Measurements from ENCODE around the gene NECTIN3.

The NECTIN3 gene, protein sequence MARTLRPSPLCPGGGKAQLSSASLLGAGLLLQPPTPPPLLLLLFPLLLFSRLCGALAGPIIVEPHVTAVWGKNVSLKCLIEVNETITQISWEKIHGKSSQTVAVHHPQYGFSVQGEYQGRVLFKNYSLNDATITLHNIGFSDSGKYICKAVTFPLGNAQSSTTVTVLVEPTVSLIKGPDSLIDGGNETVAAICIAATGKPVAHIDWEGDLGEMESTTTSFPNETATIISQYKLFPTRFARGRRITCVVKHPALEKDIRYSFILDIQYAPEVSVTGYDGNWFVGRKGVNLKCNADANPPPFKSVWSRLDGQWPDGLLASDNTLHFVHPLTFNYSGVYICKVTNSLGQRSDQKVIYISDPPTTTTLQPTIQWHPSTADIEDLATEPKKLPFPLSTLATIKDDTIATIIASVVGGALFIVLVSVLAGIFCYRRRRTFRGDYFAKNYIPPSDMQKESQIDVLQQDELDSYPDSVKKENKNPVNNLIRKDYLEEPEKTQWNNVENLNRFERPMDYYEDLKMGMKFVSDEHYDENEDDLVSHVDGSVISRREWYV

DNA sequence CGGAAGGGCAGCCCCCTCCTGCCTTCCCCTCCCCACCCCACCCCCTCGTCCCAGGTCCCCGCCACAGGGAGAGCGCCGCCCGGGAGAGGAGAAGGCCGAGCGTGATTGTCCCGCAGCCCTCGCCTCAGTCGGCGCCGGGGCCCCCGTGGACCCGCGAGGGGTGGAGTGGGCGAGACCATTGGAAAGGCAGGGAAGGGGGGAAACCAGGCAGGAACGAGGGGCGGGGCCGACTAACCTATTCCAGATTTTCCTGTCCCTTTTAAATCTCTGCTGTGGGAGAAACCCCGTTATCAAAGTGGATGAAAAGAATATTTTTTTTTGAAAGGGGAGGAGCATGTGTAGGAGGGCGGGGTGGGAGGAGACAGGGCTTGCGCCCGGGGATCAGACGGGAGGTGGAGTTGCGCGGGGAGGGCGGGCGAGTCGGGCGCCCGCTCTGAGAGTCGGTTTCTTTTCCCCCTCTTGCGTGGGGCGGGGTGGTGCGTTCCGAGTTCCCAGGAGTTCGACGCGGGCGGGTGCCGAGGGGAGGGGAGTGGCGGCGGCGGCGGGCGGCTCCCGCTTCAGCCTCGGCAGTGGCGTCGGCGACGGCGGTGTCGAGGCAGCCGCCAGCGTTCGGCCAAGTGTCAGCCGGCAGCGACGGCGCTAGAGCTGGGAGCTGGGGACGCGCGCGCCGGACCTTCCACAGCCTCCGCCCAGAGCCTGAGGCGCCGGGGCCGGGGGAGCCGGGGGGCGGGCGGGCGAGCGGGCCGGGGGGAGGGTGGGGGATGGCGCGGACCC, at the start of gene NECTIN3:
NECTIN3 (plus strand) TSS at position 560 of the 774 bp plus-strand sequence; CDS start at position 762, 202 bp downstream.
- peak within 1 kb of the TSS in 2 of 11 experiments; percentile 17 to 26; a peak in 1 of 22 replicates for H3K27ac ChIP-seq
- H3K9ac ChIP-seq = peak within 1 kb of the TSS; percentile 47 to 79 (median 67); a peak in 20 of 22 replicates
- no peak for TF ChIP-seq Cebpa-rat (IDR thresholded peaks at IDR 0.05)
- peaks cover 0 to 15% (median 0%) of the 10 kb centered on the region in 11 experiments; a peak in 4 of 22 replicates for H4K20me1 ChIP-seq
- peaks cover 58 to 93% (median 64%) of the 10 kb centered on the region in 11 experiments for H3K27me3 ChIP-seq
- peak within 1 kb of the TSS; percentile 60 to 75 (median 69) for H3K4me3 ChIP-seq
- H3K4me1 ChIP-seq = peaks cover 6 to 19% (median 15%) of the 10 kb centered on the region in 10 experiments; a peak in 19 of 20 replicates
- no peaks in the 10 kb centered on the region for H3K36me3 ChIP-seq
- peak within 1 kb of the TSS; percentile 93 to 100 (median 98) for H3K4me2 ChIP-seq
- H3K9me3 ChIP-seq (replicated peaks in 1 of 11) = no peaks in the 10 kb centered on the region

DNA sequence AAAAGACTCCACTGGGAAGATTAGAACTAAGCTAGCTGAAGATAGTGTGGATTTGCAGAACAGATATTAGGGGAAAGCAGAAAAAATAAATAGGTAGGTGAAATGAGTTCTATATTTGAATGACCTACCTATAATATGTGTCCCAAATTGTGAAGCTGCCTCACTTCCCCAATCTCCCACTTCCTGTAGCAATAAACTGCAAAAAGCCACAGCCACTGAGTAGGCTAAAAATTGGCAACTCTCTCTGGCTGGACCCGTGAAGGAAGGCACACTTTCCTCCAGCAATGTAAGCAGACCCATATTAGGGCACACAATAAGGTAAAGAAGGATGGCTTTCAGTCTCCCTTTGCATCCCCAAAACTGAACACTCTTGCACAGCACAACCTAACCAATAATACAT, 43.7 kb upstream of the NECTIN3 start:
- H4K20me1 ChIP-seq = no peaks in the 10 kb centered on the region
- H3K4me1 ChIP-seq = peaks cover 0 to 7% (median 0%) of the 10 kb centered on the region in 10 experiments; a peak in 7 of 20 replicates
- no peaks in the 10 kb centered on the region for H3K36me3 ChIP-seq
- no peak overlapping the region for H3K27ac ChIP-seq
- no peaks in the 10 kb centered on the region for H3K9me3 ChIP-seq (replicated peaks in 1 of 11)
- H3K4me2 ChIP-seq = peak overlapping the region in 3 of 11 experiments; percentile 6 to 39 (median 33); a peak in 2 of 22 replicates
- H3K27me3 ChIP-seq = peaks cover 0 to 15% (median 0%) of the 10 kb centered on the region in 11 experiments; a peak in 2 of 22 replicates
- TF ChIP-seq Cebpa-rat (IDR thresholded peaks at IDR 0.05) = no peak
- H3K4me3 ChIP-seq = no peak overlapping the region
- no peak overlapping the region for H3K9ac ChIP-seq

DNA sequence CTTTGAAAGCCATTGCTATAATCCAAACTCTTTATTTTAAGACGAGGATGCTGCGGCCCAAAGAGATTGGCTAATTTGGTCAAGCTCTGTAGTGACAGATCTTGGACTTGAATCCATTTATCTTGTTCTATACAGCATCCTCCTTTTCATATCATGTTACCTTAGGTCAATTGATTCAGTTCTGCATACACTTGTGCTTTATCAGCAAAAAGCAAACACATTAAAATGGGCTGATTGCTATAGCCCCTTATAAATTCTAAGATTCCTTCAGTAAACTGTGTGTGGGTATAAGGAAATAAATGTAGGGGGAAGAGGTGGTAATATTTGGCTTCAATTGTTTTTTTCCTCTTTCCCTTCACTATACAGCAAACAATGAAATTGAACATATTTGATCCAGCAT, 40.1 kb upstream of the NECTIN3 start:
- Histone ChIP-seq H3K9ac (no peak overlapping the region), H4K20me1 (no peaks in the 10 kb centered on the region), H3K27ac (no peak overlapping the region), H3K27me3 (peaks cover 0 to 33% (median 0%) of the 10 kb centered on the region in 11 experiments; a peak in 2 of 22 replicates), H3K4me3 (no peak overlapping the region), H3K4me2 (no peak overlapping the region), H3K4me1 (peaks cover 0 to 7% (median 0%) of the 10 kb centered on the region in 10 experiments; a peak in 7 of 20 replicates), H3K36me3 (no peaks in the 10 kb centered on the region), H3K9me3 (replicated peaks in 1 of 11) (peaks cover 0 to 11% (median 6%) of the 10 kb centered on the region in 11 experiments; a peak in 11 of 22 replicates)
- TF ChIP-seq Cebpa-rat (IDR thresholded peaks at IDR 0.05) = no peak

DNA sequence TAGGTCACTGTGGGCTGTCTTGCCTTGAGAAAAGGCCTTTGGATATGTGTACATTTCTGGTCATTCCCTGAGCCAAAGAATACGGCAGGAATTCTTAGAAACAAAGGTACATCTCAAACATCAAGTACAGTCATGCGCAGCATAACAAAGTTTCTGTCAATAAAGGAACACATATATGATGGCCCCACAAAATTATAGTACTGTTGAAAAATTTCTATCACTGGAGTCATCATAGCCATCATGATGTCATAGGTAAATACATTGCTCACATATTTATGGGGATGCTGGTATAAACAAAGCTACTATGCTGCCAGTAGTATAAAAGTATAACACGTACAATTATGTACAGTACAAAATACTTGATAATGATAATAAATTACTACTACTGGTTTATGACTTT, 38.9 kb upstream of the NECTIN3 start:
- no peak for TF ChIP-seq Cebpa-rat (IDR thresholded peaks at IDR 0.05)
- no peak overlapping the region for H3K4me2 ChIP-seq
- no peak overlapping the region for H3K4me3 ChIP-seq

DNA sequence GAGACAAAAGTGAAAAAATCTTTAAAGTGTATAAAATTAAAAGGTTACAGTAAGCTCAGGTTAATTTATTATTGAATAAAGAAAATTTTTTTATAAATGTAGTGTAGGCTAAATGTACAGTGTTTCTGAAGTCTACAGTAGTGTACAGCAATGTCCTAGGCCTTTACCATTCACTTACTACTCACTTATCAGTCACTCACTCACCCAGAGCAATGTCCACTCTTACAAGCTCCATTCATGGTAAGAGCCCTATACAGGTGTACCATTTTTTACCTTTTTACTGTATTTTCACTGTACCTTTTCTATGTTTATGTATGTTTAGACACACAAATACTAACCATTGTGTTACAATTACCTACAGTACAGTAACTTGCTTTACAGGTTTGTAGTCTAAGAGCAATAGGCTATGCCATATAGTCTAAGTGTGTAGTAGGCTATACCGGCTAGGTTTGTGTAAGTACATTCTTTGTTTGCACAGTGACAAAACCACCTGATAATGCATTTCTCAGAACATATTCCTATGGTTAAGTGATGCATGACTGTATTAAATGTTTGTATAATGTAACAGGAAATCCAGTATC, 38.1 kb upstream of the NECTIN3 start:
- no peak for TF ChIP-seq Cebpa-rat (IDR thresholded peaks at IDR 0.05)
- H3K4me2 ChIP-seq = no peak overlapping the region

More for the DNA sequence above, 38.9 kb upstream of the NECTIN3 start:
- no peaks in the 10 kb centered on the region for H3K36me3 ChIP-seq
- H3K27ac ChIP-seq = no peak overlapping the region
- H3K9me3 ChIP-seq (replicated peaks in 1 of 11) = peaks cover 0 to 22% (median 6%) of the 10 kb centered on the region in 11 experiments; a peak in 13 of 22 replicates
- peaks cover 0 to 7% (median 0%) of the 10 kb centered on the region in 10 experiments; a peak in 7 of 20 replicates for H3K4me1 ChIP-seq
- H3K27me3 ChIP-seq = peaks cover 0 to 41% (median 0%) of the 10 kb centered on the region in 11 experiments; a peak in 3 of 22 replicates
- H4K20me1 ChIP-seq = no peaks in the 10 kb centered on the region
- H3K9ac ChIP-seq = no peak overlapping the region

DNA sequence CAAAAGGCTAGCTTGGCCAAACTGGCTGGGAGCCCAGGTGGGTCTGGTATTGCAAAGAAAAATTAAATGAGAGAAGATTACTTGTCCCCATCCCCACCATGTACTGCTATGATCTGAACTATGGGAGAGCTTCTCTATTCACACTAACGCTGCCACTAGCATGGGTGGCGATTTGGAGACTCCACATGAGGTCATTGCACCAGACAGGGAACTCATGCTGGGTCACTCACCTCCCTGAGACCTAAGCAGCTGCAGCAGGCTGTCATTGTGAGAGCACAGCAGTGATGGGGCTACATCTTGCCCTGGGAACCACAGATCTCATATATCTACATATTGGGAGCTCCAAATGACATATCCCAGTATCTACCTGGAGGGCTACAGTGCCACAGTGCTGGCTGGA, 36.3 kb upstream of the NECTIN3 start:
- Histone ChIP-seq H3K36me3 (no peaks in the 10 kb centered on the region), H3K4me2 (no peak overlapping the region), H3K27ac (no peak overlapping the region), H4K20me1 (no peaks in the 10 kb centered on the region), H3K9me3 (replicated peaks in 1 of 11) (peaks cover 0 to 40% (median 6%) of the 10 kb centered on the region in 11 experiments; a peak in 14 of 22 replicates), H3K4me1 (no peaks in the 10 kb centered on the region), H3K9ac (no peak overlapping the region), H3K27me3 (peaks cover 0 to 55% (median 0%) of the 10 kb centered on the region in 11 experiments; a peak in 5 of 22 replicates), H3K4me3 (no peak overlapping the region)
- no peak for TF ChIP-seq Cebpa-rat (IDR thresholded peaks at IDR 0.05)

More for the DNA sequence above, 38.1 kb upstream of the NECTIN3 start:
- Histone ChIP-seq H3K27ac (no peak overlapping the region), H3K9me3 (replicated peaks in 1 of 11) (peaks cover 0 to 28% (median 6%) of the 10 kb centered on the region in 11 experiments; a peak in 13 of 22 replicates), H3K4me1 (no peaks in the 10 kb centered on the region), H3K4me3 (no peak overlapping the region), H3K27me3 (peaks cover 0 to 48% (median 0%) of the 10 kb centered on the region in 11 experiments; a peak in 3 of 22 replicates), H4K20me1 (no peaks in the 10 kb centered on the region), H3K36me3 (no peaks in the 10 kb centered on the region), H3K9ac (no peak overlapping the region)

DNA sequence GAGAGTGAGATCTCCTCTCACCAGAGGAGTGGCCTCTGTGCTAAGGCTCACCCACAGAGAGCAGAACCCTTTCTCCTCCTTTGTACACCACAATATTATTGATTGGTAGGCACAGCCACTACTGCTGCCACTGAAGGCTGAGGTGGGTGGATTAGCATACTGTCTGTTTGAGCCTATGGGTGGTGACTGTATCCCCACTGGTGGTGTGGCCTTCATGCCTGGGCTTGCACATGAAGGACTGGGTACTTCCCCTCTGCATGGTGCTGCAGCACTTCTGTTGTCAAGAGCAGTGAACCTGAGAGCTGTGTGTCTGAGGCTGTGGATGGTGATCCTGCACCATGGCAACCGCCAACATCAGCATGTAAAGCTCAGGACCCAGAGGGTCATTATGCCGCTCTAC, 35.7 kb upstream of the NECTIN3 start:
- Histone ChIP-seq H3K4me2 (no peak overlapping the region), H3K4me3 (no peak overlapping the region), H3K27me3 (peaks cover 0 to 55% (median 0%) of the 10 kb centered on the region in 11 experiments; a peak in 5 of 22 replicates), H4K20me1 (no peaks in the 10 kb centered on the region), H3K36me3 (no peaks in the 10 kb centered on the region), H3K27ac (no peak overlapping the region), H3K4me1 (no peaks in the 10 kb centered on the region), H3K9me3 (replicated peaks in 1 of 11) (peaks cover 0 to 46% (median 6%) of the 10 kb centered on the region in 11 experiments; a peak in 14 of 22 replicates), H3K9ac (no peak overlapping the region)
- no peak for TF ChIP-seq Cebpa-rat (IDR thresholded peaks at IDR 0.05)

DNA sequence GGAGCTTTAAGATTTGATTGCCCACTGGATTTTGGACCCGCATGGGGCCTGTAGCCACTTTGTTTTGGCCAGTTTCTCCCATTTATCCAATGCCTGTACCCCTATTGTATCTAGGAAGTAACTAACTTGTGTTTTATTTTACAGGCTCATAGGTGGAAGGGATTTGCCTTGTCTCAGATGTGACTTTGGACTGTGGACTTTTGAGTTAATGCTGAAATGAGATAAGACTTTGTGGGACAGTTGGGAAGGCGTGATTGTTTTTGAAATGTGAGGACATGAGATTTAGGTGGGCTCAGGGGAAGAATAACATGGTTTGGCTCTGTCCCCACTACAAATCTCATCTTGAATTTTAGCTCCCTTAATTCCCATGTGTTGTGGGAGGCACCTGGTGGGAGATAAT, 30.7 kb upstream of the NECTIN3 start:
- Histone ChIP-seq H3K9me3 (replicated peaks in 1 of 11) (peaks cover 0 to 59% (median 6%) of the 10 kb centered on the region in 11 experiments; a peak in 15 of 22 replicates), H3K4me2 (no peak overlapping the region), H3K27ac (no peak overlapping the region), H3K9ac (no peak overlapping the region), H3K36me3 (no peaks in the 10 kb centered on the region), H4K20me1 (no peaks in the 10 kb centered on the region), H3K27me3 (peaks cover 0 to 85% (median 0%) of the 10 kb centered on the region in 11 experiments; a peak in 6 of 22 replicates), H3K4me1 (no peaks in the 10 kb centered on the region), H3K4me3 (no peak overlapping the region)
- TF ChIP-seq Cebpa-rat (IDR thresholded peaks at IDR 0.05) = no peak

Measured in BLaER1 treated with 17β-estradiol and CSF1 and Interleukin-3, amounts not matched to agents 10 nM and 100 nM (cell line).